Lung (tissue), 12 donors: ENCODE results near the gene NLGN1. TPM values are rescaled to one million over a fixed set of nuclear protein-coding genes. Genes with fewer than 3 reads are reported as not detected.

Source experiments
- ATAC-seq: fragments of 200-7000 bp; cut with Tn5 transposase; one replicate; pipeline ENCODE4 v1.9.1; 2020; ENCODE audit warnings: moderate number of reproducible peaks; ENCODE audit not compliant: insufficient read depth, low FRiP score
- DNase-seq, 3 donors: peaks; one replicate each; pipeline ENCODE4 v3.0.0-alpha.2; 2013 to 2017
- H3K27ac ChIP-seq, 2 donors: one replicate each; pipeline ENCODE4 v1.5.1; 2013; ENCODE audit warnings: mild to moderate bottlenecking in 2 of 2, moderate library complexity in 2 of 2, control low read depth in 1 of 2, inconsistent platforms in 1 of 2, low read depth in 1 of 2, low read length in 1 of 2
- H3K27me3 ChIP-seq, 3 donors: one replicate each; pipeline ENCODE4 v1.5.1; 2013; ENCODE audit warnings: low read length in 2 of 3; ENCODE audit not compliant: control insufficient read depth in 3 of 3, insufficient read depth in 3 of 3
- H3K36me3 ChIP-seq, 4 donors: one replicate each; pipeline ENCODE4 v1.5.1; 2013; ENCODE audit warnings: low read length in 4 of 4, mild to moderate bottlenecking in 1 of 4, moderate library complexity in 1 of 4; ENCODE audit not compliant: control insufficient read depth in 4 of 4, insufficient read depth in 4 of 4
- H3K4me1 ChIP-seq, 5 donors: one replicate each; pipeline ENCODE4 v1.5.1; 2013; ENCODE audit warnings: low read length in 5 of 5, mild to moderate bottlenecking in 2 of 5, moderate library complexity in 1 of 5; ENCODE audit not compliant: control insufficient read depth in 5 of 5, insufficient read depth in 5 of 5
- H3K4me3 ChIP-seq: one replicate; pipeline ENCODE4 v1.5.1; 2013; ENCODE audit warnings: mild to moderate bottlenecking, control low read depth, moderate library complexity
- H3K9ac ChIP-seq, 2 donors: one replicate each; pipeline ENCODE4 v1.5.1; 2013; ENCODE audit warnings: low read length in 2 of 2, control low read depth in 1 of 2; ENCODE audit not compliant: insufficient read depth in 1 of 2
- H3K9me3 ChIP-seq, 4 donors: one replicate each; pipeline ENCODE4 v1.5.1; 2013; ENCODE audit warnings: low read length in 3 of 4, mild to moderate bottlenecking in 1 of 4, moderate library complexity in 1 of 4; ENCODE audit not compliant: control insufficient read depth in 4 of 4, insufficient read depth in 3 of 4
- WGBS, 2 donors: extraction: QIAGEN DNeasy Blood & Tissue Kit; methylation state at CpG; one replicate each; pipeline ENCODE4 v1.1.7; 2013; 5-methylcytosine and 5-hydroxymethylcytosine counted together
- polyA plus RNA-seq, 2 donors: library from polyadenylated mRNA; stranded (reverse); fragments of 200-250 nt; gene quantifications; one replicate each; pipeline ENCODE4 v1.2.1, GENCODE V29; 2013
- total RNA-seq, 2 donors: library from RNA; depleted of rRNA in 1 of 2; stranded (reverse); fragments of >200 nt in 1 of 2; gene quantifications; one replicate each; pipeline ENCODE4 v1.2.1, GENCODE V29; 2014 to 2021
- TF ChIP-seq, protein P1 (sequence below): IDR thresholded peaks from 2 replicates; pipeline ENCODE4 v1.5.1; 2012; ENCODE audit warnings: mild to moderate bottlenecking; ENCODE audit errors: control extremely low read depth, extremely low read depth
- donor health status: control.
- donor health status: control.
- donor health status: Bipolar disorder and iron deficiency.
- donor health status: healthy.
- donor health status: DM: yes; HTN: yes; CAD: no.

NLGN1 gene
- total and polyA plus RNA-seq, 4 donors = 0.24 to 22.2 (median 1.9) TPM

DNA sequence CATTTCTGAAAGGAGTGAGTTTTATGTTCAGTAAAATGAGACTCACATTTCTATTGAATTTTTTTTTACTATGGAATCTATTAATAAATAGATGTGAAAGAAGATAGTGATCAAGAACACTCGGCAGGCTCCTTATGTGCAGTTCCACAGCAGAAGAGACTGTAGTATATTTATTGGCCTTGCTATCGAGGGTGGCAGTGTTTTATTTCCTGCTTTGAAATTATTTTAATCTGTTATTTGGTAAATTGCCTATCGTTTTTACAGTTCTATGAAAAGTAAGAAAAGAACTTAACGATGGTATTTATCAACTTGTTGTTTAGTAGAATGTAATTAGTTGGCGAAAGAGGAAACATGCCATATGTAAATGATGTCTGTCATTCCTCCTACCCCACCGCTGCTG lies 238.3 kb downstream of the NLGN1 start:
- ATAC-seq = no peak
- no peaks in the 10 kb centered on the region for H3K36me3 ChIP-seq
- H3K9ac ChIP-seq = no peak overlapping the region
- H3K27ac ChIP-seq = no peak overlapping the region
- no peaks in the 10 kb centered on the region for H3K27me3 ChIP-seq
- H3K9me3 ChIP-seq = no peaks in the 10 kb centered on the region
- WGBS, 2 donors = 86 to 91% methylated on average over 6 of the region's 6 CpGs
- H3K4me1 ChIP-seq = peaks cover 0 to 3% (median 0%) of the 10 kb centered on the region in 5 donors
- no peak overlapping the region for H3K4me3 ChIP-seq
- TF ChIP-seq, protein P1, sequence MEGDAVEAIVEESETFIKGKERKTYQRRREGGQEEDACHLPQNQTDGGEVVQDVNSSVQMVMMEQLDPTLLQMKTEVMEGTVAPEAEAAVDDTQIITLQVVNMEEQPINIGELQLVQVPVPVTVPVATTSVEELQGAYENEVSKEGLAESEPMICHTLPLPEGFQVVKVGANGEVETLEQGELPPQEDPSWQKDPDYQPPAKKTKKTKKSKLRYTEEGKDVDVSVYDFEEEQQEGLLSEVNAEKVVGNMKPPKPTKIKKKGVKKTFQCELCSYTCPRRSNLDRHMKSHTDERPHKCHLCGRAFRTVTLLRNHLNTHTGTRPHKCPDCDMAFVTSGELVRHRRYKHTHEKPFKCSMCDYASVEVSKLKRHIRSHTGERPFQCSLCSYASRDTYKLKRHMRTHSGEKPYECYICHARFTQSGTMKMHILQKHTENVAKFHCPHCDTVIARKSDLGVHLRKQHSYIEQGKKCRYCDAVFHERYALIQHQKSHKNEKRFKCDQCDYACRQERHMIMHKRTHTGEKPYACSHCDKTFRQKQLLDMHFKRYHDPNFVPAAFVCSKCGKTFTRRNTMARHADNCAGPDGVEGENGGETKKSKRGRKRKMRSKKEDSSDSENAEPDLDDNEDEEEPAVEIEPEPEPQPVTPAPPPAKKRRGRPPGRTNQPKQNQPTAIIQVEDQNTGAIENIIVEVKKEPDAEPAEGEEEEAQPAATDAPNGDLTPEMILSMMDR = no peak
- DNase-seq = no peak

DNA sequence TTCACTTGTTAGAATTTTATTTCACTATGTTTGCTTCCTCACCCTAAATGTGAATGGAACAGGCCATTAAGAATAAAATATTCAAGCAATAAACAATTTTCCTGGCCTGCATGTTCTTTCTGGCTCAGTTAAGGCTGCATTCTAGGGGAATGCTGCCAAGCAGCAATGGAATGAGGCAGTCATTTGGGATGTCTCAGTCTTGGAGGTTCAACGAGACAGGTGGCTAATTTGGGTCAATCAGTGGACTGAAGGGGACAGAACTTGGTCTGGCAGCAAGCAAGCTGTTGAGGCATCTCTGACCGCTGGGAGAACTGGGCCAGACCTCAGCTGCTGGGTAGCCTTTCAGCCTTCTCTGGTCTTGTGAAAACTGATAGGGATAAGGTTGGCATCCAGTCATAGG lies 241.6 kb downstream of the NLGN1 start:
- no peaks in the 10 kb centered on the region for H3K27me3 ChIP-seq
- H3K9ac ChIP-seq = no peak overlapping the region
- H3K36me3 ChIP-seq = no peaks in the 10 kb centered on the region
- TF ChIP-seq, protein P1 = no peak
- no peak overlapping the region for H3K4me3 ChIP-seq
- peaks cover 0 to 3% (median 0%) of the 10 kb centered on the region in 5 donors for H3K4me1 ChIP-seq
- no peaks in the 10 kb centered on the region for H3K9me3 ChIP-seq
- DNase-seq (peak in 1 of 3 donors; percentile 12), ATAC-seq (no peak)
- 74 to 87% methylated on average over 2 of the region's 2 CpGs for WGBS, 2 donors
- H3K27ac ChIP-seq = no peak overlapping the region

DNA sequence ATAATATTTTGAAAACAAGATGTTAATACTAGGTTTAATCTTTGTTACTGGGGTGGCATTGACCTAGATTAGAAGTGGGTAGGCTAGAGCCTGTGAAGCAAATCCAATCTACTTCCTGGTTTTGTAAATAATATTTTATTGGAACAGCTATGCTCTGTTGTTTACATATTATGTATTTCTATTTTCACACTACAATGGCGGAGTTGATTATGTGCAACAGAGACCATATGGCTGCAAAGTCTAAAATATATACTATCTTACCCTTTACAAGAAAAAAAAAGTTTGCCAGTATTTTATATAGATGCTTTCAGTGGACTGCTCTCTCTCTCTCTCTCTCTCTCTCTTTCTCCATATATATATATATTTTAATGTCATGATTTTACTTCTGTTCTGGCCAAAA lies 244.2 kb downstream of the NLGN1 start:
- ATAC-seq = no peak
- Histone ChIP-seq H3K4me1 (peaks cover 0 to 3% (median 0%) of the 10 kb centered on the region in 5 donors), H3K36me3 (peaks cover 0 to 3% (median 0%) of the 10 kb centered on the region in 4 donors), H3K4me3 (no peak overlapping the region), H3K9me3 (peaks cover 0 to 1% (median 0%) of the 10 kb centered on the region in 4 donors), H3K27me3 (no peaks in the 10 kb centered on the region), H3K27ac (no peak overlapping the region), H3K9ac (no peak overlapping the region)
- TF ChIP-seq, protein P1 = no peak
- WGBS, 2 donors = 83 to 97% methylated on average over 1 of the region's 1 CpG
- peak in 2 of 3 donors; percentile 60 to 69 for DNase-seq
